Activated T-cell treated with anti-CD3 and anti-CD28 coated beads for 4 hours (primary cell): ENCODE measurements around the gene SHD.
A peak's percentile ranks its signal among the peaks of the same experiment; 100 is the strongest.
"Not testable (repeated sequence)": the region's sequence is repeated elsewhere in the genome, so short reads cannot be mapped to it uniquely, and the experiment has no call there.

ENCODE experiments used
- DNase-seq: peaks from one replicate; pipeline ENCODE4 v3.0.0-alpha.2; 2020

Gene SHD

DNA sequence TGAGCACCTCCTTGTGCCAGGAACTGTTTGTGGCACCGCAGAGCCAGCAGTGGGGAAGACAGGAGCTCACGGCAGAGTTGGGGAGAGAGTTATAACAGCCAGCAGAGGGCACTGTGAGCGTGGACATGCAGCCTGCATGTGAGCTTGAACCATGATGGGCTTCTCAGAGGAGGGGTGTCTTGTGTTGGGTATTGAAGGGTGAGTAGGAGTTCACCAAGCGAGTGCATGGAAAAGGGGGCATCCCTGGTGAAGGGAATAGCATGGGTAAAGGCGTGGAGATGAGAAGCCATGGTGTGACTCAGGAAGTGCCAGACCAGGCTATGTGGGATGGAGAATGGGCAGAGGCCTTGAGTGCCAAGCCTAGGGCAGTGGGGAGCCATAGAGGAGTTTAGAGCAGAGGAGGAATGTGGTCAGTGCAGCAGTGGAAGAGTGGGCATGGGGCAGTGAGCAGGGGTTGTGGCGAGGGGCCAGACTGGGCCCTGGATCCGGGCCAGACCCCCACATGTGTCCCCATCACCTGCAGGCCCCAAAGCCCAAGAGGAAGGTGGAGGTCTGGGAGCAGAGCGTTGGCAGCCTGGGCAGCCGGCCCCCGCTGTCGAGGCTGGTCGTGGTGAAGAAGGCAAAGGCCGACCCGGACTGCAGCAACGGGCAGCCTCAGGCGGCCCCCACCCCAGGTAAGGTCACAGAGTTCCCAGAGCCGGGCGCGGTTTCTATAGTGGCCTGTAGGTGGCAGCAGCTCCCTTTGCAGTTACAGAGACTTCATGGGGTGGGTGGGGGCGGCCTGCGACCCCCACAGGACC is 11.8 kb upstream of the SHD start:
- peak; percentile 56 for DNase-seq

DNA sequence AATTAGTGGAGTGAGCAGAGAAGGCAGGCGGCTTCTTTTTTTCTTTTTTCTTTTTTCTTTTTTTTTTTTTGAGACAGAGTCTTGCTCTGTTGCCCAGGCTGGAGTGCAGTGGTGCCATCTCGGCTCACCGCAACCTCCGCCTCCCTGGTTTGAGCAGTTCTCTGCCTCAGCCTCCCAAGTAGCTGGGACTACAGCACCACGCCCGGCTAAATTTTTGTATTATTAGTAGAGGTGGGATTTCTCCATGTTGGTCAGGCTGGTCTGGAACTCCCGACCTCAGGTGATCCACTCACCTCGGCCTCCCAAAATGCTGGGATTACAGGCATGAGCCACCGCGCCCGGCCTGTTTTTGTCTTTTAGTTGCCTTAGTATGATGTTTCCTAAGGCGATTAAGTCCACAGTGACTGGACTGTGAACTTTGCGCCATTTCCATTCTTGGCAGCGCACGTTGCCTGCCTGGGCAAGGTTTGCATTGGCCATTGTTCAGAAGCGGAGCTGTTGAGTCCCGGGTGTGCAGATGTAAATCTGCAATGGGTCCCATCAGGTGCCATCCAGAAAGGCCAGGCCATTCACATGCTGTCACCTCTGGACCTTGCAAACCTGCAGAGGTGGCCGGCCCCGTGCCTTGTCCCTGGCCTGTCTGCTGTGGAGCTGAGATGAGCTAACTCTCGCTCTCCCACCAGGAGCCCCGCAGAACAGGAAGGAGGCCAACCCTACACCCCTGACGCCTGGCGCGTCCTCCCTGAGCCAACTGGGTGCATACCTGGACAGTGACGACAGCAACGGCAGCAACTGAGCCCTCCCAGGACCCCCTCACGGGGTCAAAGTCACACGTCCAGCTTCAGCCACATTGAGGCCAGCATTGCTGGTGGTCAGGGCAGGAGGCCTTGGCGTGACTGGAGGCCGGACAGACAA is 10.9 kb upstream of the SHD start:
- no peak for DNase-seq

DNA sequence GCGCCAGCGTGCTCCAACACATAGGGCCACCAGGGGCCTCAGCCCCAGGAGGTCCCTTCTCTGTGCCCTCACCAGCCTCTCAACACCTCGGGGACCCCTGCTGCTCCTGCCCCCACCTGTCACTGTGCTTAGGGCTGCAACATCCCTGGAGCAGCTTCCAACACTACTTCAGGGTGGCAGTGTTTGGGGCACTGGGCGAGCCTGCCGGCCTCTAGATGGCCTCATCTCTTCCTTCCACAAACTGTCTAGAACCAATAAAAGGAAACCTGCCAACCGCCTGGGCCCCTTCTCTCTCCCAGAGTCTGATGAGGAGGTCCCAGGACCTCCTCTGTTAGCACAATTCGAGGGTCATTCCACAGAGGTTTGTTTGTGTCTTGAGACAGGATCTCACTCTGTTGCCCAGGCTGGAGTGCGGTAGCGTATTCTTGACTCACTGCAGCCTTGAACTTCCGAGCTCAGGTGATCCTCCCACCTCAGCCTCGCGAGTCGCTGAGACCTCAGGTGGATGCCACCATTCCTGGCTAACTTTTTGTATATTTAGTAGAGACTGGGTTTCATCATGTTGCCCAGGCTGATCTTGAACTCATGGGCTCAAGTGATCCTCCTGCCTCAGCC is 10.1 kb upstream of the SHD start:
- no peak for DNase-seq

DNA sequence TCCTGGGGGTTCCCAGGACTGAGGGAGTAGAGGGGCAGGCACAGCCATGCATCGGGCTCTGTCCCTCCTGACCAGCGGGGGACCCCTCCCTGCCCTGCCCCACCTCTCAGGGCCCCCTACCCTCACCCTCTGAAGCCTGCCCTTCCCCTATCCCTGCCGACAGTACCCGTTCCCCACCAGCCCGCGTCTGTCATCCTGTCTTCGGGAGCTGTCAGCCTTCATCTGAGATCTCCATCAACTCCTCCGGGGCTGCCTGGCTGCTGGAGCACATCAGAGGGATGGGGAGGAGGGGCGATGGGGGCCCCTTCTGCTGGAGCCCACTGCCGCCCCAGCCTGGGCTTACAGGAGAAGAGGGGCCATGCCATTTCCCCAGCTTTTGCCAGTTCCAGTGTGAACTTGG is 6.2 kb upstream of the SHD start:
- DNase-seq = no peak

DNA sequence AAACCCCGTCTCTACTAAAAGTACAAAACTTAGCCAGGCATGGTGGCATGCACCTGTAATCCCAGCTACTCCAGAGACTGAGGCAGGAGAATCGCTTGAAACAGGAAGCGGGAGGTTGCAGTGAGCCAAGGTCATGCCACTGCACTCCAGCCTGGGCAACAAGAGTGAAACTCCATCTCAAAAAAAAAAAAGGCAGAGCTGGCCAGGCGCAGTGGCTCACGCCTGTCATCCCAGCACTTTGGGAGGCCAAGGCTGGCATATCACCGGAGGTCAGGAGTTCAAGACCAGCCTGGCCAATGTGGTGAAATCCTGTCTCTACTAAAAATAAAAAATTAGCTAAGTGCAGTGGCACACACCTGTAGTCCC is 4.8 kb upstream of the SHD start:
- DNase-seq = not testable (repeated sequence)

DNA sequence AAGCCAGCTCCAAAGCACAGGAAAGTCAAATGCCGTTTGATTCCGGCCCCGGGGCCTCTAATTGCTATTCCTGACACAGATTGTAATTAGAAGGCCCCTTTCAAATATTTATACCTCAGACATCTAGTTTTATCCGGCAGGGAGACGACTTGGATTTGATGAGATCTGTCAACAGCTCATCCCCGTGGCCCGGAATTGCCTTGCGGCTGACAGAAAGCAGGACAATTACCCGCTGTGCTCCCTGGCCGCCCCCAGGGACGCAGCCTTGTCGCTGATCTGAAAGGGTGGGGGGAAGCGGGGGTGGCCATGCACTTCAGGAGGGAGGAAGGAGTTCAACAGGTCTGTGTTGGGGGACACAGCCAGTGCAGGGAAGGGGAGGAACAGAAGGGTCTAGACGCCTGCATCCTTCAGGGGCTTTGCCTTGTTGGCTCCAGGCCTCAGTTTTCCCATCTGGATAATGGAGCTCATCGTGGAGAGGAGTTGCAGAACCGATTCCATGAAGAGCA is 1.8 kb upstream of the SHD start:
- no peak for DNase-seq

DNA sequence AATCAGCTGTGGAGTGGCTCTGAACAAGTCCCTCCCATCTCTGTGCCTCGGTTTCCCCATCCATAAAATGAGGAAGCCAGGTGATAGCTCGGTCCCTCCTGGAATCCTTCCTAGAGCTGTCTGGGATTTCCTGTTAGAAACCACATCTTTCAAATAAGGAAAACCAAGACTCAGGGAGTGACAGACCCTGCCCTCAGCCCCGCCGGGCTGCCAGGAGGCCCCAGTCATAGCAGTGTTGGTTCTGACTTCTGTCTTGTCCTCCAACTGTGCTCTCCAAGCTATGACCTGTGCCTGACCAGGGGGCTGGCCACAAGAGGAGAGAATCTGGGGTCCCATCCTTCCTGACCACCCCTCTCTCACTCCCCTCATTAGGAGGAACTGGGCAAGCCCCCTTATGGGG is 1.1 kb upstream of the SHD start:
- no peak for DNase-seq

DNA sequence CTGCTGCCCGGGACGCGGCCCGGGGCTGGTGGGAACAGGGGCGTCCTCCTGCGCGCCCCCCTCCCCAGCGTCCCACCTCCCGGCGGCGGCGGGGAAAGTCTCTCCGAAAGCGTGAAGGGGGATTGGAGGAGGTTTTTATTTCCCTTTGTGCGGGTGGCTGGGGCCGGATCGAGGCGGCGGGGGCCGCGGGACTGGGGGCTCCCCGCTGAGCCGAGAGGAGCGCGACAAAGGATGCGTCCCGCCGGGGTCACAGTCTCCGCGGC is 132 bp downstream of the SHD start:
- DNase-seq = no peak

DNA sequence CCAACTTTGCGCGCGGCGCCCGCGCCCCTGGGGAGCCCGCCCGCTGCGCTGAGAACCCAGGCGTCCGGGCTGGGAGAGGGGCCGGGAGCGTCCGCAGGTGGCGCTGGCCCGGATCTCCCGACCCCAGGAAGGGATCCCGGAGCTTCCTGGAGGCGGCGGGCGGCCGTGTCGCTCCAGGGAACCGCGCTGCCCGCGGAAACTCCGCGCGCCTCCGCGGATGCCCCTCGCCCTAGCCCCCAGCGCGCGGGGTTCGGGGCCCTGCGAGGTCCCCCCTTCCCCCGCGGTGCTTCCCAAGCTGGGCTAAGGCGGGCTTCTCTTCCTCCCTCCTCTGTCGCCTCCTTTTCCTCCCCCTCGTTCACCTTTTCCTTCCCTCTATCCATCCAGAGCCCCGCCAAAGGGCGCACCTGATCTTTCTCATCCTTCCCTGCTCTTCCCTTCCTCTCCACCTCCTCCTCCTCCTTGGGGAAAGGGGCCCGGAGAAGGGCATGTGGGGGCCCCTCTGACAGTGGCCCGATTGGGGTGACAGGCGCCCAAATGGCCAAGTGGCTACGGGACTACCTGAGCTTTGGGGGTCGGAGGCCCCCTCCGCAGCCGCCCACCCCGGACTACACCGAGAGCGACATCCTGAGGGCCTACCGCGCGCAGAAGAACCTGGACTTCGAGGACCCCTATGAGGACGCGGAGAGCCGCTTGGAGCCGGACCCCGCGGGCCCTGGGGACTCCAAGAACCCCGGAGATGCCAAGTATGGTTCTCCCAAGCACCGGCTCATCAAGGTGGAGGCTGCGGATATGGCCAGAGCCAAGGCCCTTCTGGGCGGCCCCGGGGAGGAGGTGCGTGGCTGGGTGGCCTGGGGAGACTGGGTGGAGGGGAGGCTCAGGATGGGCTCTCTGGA is 710 bp downstream of the SHD start:
- DNase-seq = no peak

DNA sequence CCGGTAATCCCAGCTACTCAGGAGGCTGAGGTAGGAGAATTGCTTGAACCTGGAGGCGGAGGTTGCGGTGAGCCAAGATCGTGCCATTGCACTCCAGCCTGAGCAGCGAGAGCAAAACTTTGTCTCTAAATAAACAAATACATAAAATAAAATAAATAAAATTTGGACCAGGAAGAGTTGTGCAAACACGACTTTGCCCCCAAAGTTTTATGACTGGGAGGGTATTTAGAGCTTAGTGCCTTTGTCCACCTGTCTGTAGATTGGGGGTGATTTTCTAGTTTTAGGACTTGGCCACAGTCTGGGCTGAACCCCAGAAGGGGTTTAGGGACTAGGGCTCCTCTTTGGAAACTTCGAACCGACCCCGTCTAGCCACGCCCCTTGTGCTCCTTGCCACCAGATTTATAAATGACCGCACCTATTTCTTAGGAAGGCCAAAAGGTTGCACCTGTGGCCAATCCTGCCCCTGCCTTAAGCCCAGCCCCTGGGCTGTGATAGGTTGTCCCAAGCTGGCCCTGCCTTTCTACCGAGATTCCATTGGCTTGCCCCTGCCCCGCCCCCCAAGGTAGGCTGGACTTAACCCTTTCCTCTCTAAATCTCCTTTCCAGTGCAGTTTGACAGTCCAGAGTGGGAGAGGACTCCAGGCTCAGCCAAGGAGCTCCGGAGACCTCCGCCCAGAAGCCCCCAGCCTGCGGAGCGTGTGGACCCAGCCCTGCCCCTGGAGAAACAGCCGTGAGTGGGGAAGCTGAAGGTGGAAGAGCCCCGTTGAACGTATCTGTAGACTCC is 5.3 kb downstream of the SHD start:
- DNase-seq = no peak

DNA sequence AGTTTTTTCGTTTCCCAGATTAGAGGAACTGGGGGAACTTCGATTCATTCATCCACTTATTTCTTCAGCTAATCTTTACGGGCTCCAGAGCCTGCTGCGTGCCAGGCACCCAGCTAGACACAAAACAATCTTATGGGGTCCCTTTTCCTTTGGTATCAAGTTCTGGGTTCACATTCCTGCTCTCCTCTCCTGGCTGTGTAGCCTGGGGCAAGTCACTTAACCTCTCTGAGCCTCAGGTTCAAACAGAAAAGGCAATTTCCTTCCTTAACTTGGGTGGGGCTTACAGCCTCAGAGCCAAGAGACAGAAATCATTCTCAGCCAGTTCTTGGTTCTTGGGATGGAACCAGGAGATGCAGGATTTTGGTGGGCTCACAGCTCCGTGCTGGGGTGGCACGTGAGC is 5.9 kb downstream of the SHD start:
- no peak for DNase-seq

DNA sequence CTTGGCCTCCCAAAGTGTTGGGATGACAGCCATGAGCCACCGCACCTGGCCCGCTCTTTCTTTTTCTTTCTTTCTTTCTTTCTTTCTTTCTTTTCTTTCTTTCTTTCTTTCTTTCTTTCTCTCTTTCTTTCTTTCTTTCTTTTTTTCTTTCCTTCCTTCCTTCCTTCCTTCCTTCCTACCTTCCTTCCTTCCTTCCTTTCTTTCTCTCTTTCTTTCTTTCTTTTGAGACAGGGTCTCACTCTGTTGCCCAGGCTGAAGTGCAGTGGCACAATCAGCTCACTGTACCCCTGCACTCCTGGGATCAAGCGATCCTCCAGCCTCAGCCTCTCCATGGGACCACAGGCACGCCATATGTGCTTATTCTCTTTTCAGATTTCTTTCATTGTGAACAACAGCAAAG is 7.1 kb downstream of the SHD start:
- DNase-seq = not testable (repeated sequence)

DNA sequence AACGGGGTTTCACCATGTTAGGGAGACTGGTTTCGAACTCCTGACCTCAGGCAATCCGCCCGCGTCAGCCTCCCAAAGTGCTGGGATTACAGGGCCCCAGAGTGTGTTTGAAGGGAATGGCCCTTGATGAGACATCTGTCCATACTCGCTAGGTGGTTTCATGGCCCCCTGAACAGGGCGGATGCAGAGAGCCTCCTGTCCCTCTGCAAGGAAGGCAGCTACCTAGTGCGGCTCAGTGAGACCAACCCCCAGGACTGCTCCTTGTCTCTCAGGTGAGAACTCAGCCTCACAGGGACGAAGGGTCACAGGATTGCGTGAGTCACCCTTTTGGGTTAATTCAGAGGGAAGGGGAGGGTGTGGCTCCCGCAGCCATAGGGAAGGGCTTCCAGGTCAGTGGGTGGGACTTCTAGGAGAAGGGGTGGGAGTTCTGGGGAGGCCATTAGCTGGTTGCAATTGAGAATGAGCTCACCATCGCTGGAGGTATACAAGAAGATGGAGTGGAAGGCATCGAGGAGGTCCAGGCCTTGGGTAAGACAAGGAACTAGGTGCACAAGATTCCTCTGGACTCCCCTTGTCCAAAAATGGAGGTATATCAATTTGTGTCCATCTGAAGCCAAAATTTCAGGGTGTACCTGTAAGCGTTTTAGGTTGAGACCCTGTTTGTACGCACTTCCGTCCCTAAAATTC is 9.2 kb downstream of the SHD start:
- DNase-seq = no peak

DNA sequence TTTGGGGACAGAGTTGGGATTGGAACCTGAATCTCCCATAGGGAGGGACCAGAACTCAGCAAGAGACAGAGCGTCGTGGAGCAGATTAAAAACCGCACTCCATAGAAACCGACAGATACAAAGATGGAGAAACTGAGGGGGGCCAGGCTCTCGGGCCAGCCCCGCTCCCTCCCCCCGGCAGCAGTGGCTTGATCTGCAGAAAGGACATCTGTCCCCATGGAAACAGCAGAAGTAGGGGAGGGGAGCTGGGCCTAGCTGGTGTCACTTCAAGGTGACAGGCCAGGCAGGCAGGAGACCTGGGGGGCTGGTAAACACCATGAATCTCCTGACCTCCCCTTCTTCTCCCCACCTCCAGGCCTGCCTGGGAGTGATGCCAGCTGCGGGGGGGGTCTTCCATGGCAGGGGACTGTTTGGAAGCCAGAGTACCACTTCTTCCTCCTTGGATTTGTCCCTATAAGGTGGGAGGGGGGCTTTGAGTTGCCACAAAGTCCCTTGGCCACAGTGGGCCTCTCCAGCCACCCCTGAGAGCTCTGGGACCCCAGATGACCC is 12.2 kb downstream of the SHD start:
- no peak for DNase-seq

DNA sequence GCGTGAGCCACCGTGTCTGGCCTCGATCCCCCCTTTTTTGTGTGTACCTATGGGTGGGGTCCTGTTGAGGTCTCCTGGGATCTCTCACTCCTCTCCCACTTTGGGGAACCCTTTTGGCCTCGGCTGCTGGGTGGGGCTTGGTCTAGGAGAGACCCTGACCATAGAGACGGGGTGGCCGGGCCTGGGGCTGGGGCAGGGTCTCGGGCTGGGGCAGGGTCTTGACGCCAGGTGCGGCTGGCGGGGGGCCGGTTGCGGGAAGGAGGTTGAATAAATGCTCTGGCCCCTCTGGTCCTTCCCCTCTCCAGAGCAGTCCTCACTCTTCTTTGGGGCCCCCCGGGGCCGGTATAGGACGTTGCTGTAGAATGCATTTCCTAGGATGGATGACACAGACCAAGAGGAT is 13.4 kb downstream of the SHD start:
- no peak for DNase-seq

DNA sequence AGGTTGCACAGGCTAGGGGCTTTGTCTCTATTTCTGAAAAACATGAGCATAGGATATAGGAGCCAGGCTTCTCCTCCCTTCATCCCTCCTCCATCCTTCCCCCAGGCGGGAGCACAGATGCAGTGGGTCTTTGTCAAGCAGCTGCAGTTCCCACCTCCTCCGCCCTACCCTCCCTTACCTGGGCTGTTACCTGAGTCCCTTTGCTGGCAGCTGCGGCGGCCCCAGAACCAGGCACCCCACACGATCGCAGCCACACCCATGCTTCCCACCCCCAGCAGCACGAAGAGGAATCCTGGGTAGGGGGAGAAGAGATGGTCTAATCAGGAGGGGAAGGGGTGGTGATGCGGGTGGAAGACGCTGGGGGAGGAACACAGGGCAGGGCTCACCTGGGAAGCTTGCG is 15.3 kb downstream of the SHD start:
- no peak for DNase-seq

DNA sequence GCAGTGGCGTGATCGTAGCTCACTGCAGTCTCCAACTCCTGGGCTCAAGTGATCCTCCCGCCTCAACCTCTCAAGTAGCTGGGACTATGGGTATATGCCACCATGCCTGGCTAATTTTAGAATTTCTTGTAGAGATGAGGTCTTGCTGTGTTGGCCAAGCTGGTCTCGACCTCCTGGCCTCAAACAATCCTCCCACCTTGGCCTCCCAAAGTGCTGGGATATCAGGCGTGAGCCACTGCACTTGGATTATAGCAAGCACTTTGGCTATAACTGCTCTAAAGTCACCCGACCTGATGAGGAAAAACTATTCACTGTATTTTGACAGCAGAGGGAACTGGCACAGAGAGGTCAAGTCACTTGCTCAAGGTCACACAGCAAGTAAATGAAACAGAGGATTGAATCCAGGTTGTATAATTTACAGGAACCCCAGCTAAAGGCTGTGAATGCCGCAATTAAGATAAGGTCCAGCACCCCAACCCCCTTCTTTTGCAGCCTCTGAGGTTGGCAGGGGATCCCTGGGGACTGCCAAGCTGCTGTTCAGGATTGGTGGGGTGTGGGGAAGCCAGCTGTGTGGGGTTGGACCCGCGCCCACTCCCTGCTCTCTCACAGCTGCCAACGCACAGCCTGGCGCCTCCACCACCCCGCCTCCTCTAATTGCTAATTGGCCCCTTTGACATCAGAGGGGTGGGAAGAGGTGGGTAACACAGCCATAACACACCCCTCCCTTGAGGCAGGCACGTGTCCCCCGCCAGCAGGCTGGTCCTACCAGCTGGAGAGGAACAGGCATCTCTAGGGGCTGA is 17.1 kb downstream of the SHD start:
- no peak for DNase-seq

DNA sequence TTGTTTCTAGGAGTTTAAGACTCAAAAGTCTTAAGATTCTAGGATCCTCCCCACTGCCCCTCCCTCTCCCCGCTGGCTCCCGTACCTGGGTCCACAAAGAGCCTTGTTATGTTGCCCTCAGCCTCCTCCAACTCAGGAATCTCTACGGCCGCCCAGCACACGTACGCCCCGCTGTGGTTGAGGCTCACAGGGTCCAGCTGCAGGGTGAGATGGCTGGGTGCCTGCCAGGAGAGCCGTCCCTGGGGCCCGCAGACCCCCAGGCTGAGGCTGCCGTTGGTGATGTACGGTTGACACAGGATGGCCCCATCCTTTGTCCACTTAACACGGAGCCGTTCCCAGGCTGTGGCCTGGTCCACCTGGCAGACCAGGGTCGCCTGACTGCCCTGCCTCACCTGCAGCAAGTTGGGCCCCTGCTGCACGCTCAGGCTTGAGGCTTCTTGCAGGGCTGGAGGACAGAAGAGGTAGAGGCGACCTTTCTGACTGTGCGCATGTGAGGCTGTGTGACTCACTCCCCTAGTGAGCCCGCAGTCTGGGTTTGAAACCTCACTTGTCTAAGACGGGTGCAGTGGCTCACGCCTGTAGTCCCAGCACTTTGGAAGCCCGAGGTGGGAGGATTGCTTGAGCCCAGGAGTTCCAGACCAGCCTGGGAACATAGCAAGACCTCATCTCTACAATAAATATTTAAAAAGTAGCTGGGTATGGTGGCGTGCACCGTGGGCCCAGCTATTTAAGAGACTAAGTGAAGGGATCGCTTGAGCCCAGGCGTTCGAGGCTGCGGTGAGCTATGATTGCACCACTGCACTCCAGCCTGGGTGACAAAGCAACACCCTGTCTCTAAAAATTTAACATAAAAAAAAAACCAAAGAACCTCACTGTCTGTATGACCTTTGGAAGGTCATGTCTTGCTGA is 19.1 kb downstream of the SHD start:
- DNase-seq = no peak
